SW 1271 (cell line): ENCODE data around the gene SYNDIG1.
"Not testable (repeated sequence)": the region's sequence is repeated elsewhere in the genome, so short reads cannot be mapped to it uniquely, and the experiment has no call there.

ENCODE experiments used
- DNase-seq, 2 experiments: peaks; one replicate each; lab custom pipeline; 2025; lab: John Stamatoyannopoulos, UW

Gene SYNDIG1

GRCh38 chr20:24611360-24612140 is 142.1 kb downstream of the SYNDIG1 start:
- no peak for DNase-seq

DNA sequence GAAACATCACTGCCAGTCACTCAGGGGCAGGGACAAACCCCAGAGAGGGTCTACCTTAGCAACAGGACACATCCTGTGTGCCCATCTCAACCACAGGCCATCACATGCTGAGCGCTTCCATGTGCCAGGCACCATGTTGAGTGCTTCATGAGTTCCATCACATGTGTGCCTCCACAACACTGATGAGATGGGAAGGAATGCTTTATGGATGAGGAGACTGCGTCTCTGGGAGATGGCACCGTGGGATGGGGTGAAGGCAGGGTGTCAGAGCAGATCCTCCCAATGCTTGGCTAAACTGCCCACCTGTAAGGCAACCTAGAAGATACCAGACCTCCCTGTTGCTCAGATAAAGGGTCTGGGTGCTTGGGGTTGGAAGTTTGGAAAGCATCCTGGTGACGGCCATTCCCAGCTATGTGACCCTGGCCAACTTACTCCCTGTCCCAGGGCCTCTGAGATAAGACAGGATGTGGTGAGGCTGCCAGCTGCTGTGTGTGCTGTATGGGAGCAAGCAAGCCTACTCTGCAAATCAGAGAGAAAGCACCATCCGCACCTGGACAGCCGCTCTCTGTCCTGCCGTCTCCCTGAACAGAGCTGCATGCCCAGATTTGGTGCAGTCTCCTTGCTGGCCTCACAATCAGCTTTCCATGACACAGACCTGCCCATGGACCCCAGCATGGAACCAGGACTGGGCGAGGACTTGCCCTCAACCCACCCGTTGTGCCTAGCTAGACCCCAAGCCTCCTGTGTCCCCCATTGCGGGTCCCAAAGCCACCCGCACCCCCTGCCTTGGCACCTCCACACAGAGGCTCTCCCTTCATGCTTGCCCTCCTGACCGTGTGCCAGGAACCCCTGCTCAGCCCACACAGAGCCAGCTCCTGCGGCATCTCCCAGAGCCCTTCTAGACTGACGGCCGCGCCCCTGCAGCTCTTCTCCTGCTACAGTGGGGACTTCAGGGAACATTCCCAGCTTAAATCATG is 143.7 kb downstream of the SYNDIG1 start:
- DNase-seq: no peak

GRCh38 chr20:24614341-24614740 is 144.9 kb downstream of the SYNDIG1 start:
- DNase-seq: no peak

GRCh38 chr20:24615353-24615752 is 145.9 kb downstream of the SYNDIG1 start:
- no peak for DNase-seq

GRCh38 chr20:24616258-24617079 is 147.0 kb downstream of the SYNDIG1 start:
- DNase-seq: no peak

DNA sequence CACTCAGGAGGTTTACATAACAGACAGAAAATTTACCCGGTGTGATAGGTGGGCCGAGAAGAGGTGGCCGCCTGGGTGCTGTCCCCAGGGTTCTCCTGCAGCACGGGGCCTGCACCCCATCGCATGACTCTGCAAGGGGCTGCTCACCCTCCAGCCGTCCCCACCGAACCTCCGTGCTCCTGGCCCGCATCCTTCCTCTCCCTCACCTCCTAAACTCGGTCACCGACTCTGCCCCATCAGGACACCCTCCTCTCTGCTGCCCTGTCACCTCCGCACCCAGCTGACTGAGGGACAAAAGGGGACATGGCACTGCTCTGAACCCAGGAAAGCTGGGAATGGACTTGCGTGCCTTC is 147.6 kb downstream of the SYNDIG1 start:
- no peak for DNase-seq

DNA sequence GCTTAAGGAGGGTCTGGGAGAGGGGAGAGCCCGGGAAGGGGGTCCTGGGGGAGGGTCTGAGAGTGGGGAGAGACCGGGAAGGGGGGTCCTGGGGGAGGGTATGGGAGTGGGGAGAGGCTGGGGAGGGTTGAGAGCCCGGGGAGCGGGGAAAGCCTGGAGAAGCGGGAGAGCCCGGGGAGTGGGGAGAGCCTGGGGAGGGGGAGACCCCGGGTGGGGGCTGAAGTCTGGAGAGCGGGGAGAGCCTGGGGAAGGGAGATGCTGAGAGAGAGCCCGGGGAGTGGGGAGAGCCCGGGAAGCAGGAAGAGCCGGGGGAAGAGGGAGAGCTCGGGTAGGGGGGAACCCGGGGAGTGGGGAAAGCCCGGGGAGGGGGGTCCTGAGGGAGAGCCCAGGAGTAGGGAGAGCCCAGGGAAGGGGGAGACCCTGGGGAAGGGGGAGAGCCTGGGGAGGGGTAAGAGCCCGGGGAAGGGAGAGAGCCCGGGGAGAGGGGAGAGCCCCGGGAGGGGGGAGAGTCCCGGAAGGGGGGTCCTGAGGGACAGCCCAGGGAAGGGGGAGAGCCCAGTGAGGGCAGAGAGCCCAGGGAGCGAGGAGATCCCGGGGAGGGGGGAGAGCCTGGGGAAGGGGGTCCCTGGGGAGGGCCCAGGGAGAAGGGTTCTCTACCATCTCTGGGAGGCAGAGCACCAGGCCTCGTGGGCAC is 148.5 kb downstream of the SYNDIG1 start:
- no peak for DNase-seq

DNA sequence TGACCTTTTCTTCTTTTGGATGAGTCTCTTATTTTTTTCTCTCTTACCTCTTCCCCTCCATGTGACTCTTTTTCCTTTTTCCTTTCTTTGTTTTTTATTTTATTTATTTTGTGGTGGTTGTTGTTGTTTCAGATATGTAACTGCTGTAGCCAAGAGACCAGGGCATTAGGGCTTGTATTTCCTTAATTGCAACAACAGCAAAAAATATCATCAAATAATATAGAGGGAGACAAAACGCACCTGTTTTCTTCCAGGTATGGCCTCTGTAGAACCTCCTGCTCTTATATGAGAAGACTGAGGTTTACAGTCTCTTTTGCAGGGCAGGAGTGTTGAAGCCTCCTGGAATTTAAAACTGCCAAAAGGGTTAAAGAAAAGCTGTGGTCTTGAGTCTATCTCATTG is 149.3 kb downstream of the SYNDIG1 start:
- no peak for DNase-seq

- DNase-seq: no peak
These were observed 149.8 kb downstream of the SYNDIG1 start for GRCh38 chr20:24619212-24619611.

DNA sequence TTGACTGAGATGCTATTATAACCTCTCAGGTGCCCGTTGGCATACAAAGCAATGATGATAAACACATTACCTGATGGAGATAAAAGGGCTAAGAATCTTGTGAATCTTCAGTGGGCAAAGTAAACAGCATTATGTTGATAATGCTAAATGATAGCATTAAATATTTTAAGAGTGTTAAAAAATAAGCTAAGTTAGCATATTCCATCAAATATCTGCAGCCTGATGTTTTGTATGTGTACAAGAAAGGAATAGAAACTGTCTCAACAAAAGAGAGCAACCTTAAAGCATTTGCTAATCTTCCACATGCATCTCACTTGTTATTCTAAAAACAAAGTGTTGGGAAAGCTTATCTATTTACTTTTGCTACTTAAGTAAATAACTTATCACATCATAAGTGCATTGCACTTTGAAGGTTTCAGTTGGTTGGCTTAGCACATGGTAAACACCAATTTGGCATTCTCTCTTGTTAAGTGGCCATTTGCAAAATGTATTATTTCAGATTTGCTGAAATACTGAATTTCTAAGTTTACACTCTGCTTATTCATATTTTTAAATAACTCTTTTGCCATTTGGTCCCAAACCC is 151.6 kb downstream of the SYNDIG1 start:
- DNase-seq: no peak

GRCh38 chr20:24622856-24623255 is 153.4 kb downstream of the SYNDIG1 start:
- no peak for DNase-seq

- not testable (repeated sequence) for DNase-seq
These were observed 156.7 kb downstream of the SYNDIG1 start for GRCh38 chr20:24626141-24626540.

GRCh38 chr20:24627291-24627690 is 157.9 kb downstream of the SYNDIG1 start:
- DNase-seq: no peak

GRCh38 chr20:24627926-24628325 is 158.5 kb downstream of the SYNDIG1 start:
- DNase-seq: no peak

- no peak for DNase-seq
These were observed 159.6 kb downstream of the SYNDIG1 start for GRCh38 chr20:24628985-24629384.

GRCh38 chr20:24629668-24630067 is 160.2 kb downstream of the SYNDIG1 start:
- DNase-seq: no peak

- DNase-seq: no peak
These were observed 161.2 kb downstream of the SYNDIG1 start for GRCh38 chr20:24630486-24631172.

GRCh38 chr20:24631173-24631505 is 161.7 kb downstream of the SYNDIG1 start:
- no peak for DNase-seq

DNA sequence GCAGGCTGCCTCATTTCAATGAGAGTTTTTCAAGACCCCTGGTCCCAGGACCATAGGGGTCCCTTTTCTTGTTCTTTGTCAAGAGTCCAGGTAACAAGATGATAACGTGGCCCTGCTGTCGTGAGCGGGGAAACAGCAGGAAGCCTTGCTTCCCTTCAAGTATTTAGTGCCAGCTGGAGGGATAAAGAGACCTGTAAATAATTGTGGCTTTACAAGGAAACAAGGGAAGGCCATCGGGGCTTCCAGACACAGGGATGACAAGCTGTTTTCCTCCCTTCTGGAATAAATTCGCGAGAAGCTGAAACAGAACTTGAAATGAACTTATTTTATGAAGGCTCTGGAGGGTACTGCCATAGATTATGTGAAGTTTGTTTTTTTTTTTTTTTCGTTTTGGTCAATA is 163.2 kb downstream of the SYNDIG1 start:
- DNase-seq: no peak

DNA sequence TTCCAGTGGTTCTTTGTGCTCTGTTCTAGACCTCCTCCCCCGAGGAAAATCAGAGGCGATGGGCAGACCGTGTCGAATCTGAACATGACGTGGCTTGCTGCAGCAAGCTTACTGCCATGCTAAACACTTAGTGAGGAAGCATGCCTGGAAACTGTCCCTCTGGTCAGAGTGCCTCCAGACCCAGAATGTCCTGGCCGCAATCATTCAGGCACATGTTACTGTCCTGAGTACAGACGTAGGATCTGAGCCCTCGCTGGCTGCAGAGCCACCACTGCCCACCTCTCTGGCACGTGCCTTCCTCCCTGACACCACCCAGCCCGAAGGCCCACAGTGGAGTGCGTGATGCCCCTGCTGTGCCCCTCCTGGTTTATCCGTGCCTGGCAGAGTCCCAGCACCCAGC is 163.6 kb downstream of the SYNDIG1 start:
- no peak for DNase-seq

GRCh38 chr20:24633521-24633920 is 164.1 kb downstream of the SYNDIG1 start:
- no peak for DNase-seq
